ENCODE measurements around the gene ZCCHC14.

GRCh38 chr16:87414251-87414680 is 78.6 kb downstream of the ZCCHC14 start:
- TF ChIP-seq CTCF (IDR thresholded peaks at IDR 0.05; ENCODE audit: control extremely low read depth in 1 of 3, insufficient read depth in 1 of 3, low read depth in 1 of 3, low read length in 3 of 3): no peak
- TF ChIP-seq KDM1A (IDR thresholded peaks at IDR 0.05; ENCODE audit: borderline replicate concordance, low read length): no peak
- no peak for TF ChIP-seq EZH2 (IDR thresholded peaks at IDR 0.05; ENCODE audit: low read depth, low read length, severe bottlenecking)
- no peak for TF ChIP-seq CREB1 (IDR thresholded peaks at IDR 0.05)
- no peak for TF ChIP-seq POLR2AphosphoS5 (IDR thresholded peaks at IDR 0.05; ENCODE audit: low read depth, low read length)
- no peak for TF ChIP-seq ASH2L (IDR thresholded peaks at IDR 0.05; ENCODE audit: low read length)
- TF ChIP-seq POLR2A (IDR thresholded peaks at IDR 0.05; ENCODE audit: control extremely low read depth in 1 of 2, low read depth in 2 of 2, low read length in 2 of 2): no peak
- TF ChIP-seq CHD7 (IDR thresholded peaks at IDR 0.05; ENCODE audit: insufficient replicate concordance, low read length): no peak
